Fibroblast of pulmonary artery (primary cell): ENCODE data around the gene CCL1.

Experiments used
- DNase-seq: peaks from one replicate; pipeline ENCODE4 v3.0.0-alpha.2; 2010; ENCODE audit warnings: low read depth
- H3K4me3 ChIP-seq: replicated peaks from 2 replicates; pipeline ENCODE4 v1.5.1; 2011; ENCODE audit warnings: low read depth, mild to moderate bottlenecking, control low read depth, low read length, moderate library complexity
- TF ChIP-seq, protein P1 (sequence below): IDR thresholded peaks from 2 replicates; pipeline ENCODE4 v1.5.1; 2011; ENCODE audit warnings: mild to moderate bottlenecking, control low read depth, low read length, inconsistent platforms; ENCODE audit errors: missing control alignments

The CCL1 gene

DNA sequence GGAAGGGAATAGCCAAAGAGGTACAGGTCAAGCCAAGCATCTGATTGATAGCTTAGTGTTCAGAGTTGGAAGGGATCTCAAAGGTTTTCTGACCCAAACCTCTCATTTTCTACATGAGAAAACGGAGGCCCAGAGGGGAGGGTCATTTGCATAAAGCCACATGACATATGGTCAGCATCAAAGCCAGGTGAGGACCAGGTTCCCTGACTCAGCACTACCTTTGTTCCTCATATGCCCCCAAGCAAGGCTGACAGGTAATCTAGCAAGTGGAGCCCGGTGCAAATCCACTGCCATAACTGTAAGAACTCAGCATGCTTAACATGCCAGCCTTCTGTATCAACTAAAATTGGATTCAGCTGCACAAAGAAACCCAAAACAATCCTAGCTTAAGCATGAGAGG lies 28.2 kb upstream of the CCL1 start:
- no peak for DNase-seq
- H3K4me3 ChIP-seq, result no peak overlapping the region
- TF ChIP-seq, protein P1, sequence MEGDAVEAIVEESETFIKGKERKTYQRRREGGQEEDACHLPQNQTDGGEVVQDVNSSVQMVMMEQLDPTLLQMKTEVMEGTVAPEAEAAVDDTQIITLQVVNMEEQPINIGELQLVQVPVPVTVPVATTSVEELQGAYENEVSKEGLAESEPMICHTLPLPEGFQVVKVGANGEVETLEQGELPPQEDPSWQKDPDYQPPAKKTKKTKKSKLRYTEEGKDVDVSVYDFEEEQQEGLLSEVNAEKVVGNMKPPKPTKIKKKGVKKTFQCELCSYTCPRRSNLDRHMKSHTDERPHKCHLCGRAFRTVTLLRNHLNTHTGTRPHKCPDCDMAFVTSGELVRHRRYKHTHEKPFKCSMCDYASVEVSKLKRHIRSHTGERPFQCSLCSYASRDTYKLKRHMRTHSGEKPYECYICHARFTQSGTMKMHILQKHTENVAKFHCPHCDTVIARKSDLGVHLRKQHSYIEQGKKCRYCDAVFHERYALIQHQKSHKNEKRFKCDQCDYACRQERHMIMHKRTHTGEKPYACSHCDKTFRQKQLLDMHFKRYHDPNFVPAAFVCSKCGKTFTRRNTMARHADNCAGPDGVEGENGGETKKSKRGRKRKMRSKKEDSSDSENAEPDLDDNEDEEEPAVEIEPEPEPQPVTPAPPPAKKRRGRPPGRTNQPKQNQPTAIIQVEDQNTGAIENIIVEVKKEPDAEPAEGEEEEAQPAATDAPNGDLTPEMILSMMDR, result no peak

DNA sequence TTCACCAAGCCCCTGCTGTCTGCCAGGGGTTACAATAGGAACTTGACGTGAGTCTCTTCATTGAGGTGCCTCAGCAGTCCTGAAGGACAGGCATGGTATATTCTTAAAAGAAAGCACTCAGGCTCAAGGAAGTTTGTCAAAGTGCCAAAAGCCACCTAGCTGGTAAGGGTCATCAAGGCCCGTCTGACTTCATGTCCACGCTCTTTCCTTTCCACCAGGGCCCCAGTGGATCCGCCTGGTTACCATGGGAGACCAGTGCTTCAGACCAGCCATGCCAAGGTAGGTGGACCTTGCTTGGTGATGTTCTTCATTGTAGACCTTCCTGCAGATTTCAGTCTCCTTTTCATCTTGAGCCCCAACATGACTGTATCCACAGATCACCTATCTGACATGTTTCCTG lies 27.6 kb upstream of the CCL1 start:
- H3K4me3 ChIP-seq, result no peak overlapping the region
- TF ChIP-seq, protein P1, result no peak
- no peak for DNase-seq

DNA sequence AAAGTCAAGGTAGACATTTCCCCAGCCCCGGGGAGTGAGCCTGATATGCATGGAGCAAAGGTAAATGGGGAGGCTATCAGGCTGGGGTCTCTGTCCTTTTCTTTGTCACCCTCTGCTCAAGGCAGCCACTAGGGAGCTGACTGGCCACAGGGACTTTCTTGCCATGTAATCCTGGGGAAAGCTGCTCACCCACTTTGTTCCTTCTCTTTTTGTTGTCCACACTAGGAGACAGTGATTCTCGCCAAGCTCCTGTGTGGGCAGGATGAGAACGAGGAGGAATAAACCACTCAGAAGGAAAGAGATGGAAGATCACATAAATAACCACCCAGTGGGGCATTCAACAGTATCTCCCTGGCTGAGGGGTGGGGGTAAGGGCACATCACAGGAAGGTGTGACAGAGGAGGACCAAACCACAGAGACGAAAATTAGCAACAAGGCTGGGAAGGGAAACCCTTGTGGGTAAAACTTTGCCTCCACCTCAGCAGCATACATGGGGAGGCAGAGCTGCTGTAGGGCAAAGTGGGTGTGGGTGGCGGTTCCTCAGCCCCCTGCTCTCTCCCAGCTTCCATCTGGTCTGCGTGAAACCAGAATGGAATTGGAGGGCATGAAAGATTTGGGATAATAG lies 26.2 kb upstream of the CCL1 start:
- H3K4me3 ChIP-seq, result no peak overlapping the region
- DNase-seq, result no peak
- TF ChIP-seq, protein P1, result no peak

DNA sequence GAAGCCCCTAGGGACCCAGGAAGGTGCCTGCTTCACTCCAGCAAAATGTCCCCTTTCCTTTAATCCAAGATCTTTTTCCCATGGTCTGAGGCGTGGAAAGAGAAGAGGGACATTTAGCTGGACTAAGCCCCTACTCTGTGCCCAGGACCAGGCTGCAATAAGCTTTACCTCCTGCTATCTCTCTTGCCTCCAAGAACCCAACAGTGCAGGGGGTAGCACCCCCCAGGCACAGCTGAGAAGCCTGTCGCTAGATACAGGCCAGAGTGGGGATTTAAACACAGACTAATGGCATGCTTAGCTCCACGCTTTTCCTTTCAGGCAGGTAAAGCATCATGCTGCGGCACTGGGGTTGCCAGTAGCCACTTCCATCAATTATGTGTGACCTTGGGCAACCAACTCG lies 24.5 kb upstream of the CCL1 start:
- H3K4me3 ChIP-seq, result no peak overlapping the region
- TF ChIP-seq, protein P1, result no peak
- no peak for DNase-seq

DNA sequence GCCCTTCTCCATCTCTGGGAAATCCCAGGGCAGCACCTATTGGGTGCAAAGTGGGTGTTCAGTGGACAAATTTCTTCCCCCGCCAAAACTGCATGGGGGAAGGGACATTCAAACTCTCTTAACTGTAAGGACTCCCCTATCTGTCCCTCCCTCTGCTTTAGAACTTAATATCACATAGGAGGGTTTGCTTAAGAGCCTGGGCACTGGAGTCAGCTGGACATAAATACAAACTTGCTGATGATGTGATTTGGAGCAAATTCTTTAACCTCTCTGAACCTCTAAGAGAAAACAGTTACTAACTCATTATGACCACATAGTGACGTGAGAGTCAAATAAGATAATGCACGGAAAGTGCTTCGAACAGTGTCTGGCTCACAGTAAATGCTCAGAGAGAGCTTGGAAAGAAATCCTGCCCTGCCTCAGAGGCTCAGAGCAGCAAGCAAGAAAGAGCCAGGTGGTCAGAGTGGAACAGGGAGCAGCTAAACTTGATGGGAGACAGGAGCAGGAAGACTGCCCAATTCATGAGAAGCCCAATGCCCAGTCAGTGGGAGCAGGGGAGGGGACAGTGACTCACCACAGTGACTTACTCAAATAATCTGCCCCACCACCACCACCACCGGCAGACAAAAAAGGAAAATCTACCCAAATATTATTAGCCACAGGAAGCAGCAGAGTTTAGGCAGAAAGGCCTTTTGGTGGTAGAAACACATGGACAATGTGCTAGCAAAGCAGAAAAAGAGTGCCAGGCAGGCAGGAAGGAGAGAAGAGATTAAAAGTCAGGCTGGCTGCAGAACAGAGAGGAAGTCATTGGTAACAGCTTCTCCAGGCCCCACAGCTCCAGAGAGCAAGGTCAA lies 23.9 kb upstream of the CCL1 start:
- H3K4me3 ChIP-seq, result no peak overlapping the region
- DNase-seq, result peak; percentile 62
- TF ChIP-seq, protein P1, result no peak

DNA sequence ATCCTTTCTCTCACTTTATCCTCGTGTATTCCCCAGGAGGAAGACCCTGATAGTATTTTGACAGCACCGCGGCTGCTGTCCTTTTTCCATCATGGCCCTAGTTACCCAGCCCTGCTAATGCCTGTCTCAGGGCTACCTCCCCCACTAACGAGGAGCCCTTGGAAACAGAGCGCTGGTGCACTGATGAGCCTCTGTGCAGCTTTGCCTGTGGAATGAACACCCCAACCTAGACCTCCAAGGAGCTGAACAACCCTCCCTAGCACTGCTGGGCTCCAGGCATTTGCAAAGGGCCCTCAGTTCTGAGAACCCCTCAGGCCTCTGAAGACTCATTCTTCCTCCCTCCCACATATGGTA lies 23.3 kb upstream of the CCL1 start:
- no peak for DNase-seq
- TF ChIP-seq, protein P1, result no peak
- H3K4me3 ChIP-seq, result no peak overlapping the region
